Lower leg skin (tissue), 4 donors: ENCODE data around the gene TBC1D21. TPM values are rescaled to one million over a fixed set of nuclear protein-coding genes. Genes with fewer than 3 reads are reported as not detected.
A peak's percentile ranks its signal among the peaks of the same experiment; 100 is the strongest.

Experiments used
- DNase-seq, 2 donors: peaks; one replicate each; pipeline ENCODE4 v3.0.0-alpha.2; 2019; ENCODE audit warnings: low spot score in 2 of 2
- H3K4me3 ChIP-seq: fragments of 200-600 bp; sonication (generic); 2 replicates; pipeline ENCODE4 v1.5.1; 2017; ENCODE audit warnings: mild to moderate bottlenecking, low read depth; ENCODE audit not compliant: poor library complexity, severe bottlenecking
- CTCF ChIP-seq, 3 donors: fragments of 450-650 bp; IDR thresholded peaks; one replicate each; pipeline ENCODE4 v1.5.1; 2016; ENCODE audit warnings: antibody characterized with exemption in 3 of 3, mild to moderate bottlenecking in 3 of 3, moderate library complexity in 2 of 3
- POLR2A ChIP-seq, 2 donors: fragments of 450-650 bp; IDR thresholded peaks; one replicate each; pipeline ENCODE4 v1.6.1; 2016 to 2017; ENCODE audit warnings: antibody characterized with exemption in 2 of 2, mild to moderate bottlenecking in 1 of 2, moderate library complexity in 1 of 2
- WGBS, 2 donors: methylation state at CpG; one replicate each; pipeline ENCODE4 v1.1.5; 2018; 5-methylcytosine and 5-hydroxymethylcytosine counted together
- intact Hi-C: fragments of 100-400 bp; cut with DNase I; formaldehyde crosslinking; loops from one replicate; pipeline ENCODE4 v1.15.0; 2023; ENCODE audit warnings: low total_unique reads
- total RNA-seq, 4 donors: library from RNA; depleted of rRNA; stranded (reverse); fragments of >200 nt; gene quantifications; one replicate each; pipeline ENCODE4 v1.1.0, GENCODE V29; 2016

TBC1D21 gene
- total RNA-seq, 4 donors from 2014 or later: not detected

GRCh38 chr15:73927476-73928240 is 54.3 kb downstream of the TBC1D21 start:
- DNase-seq: peak in 1 of 2 donors; percentile 92
- TF ChIP-seq CTCF (IDR thresholded peaks at IDR 0.05): no peak
- TF ChIP-seq POLR2A (IDR thresholded peaks at IDR 0.05): no peak
- intact Hi-C loops: no loop called here
- 0% methylated on average over 1 to 59 of the region's 78 CpGs for WGBS, 2 donors
- peak overlapping the region; percentile 46 for H3K4me3 ChIP-seq

GRCh38 chr15:73928241-73928579 is 54.8 kb downstream of the TBC1D21 start:
- H3K4me3 ChIP-seq: no peak overlapping the region
- no peak for DNase-seq
- 28 to 49% methylated on average over 3 of the region's 3 CpGs for WGBS, 2 donors
- intact Hi-C loops: no loop called here
- no peak for TF ChIP-seq POLR2A (IDR thresholded peaks at IDR 0.05)
- TF ChIP-seq CTCF (IDR thresholded peaks at IDR 0.05): no peak

GRCh38 chr15:73928971-73929627 is 55.7 kb downstream of the TBC1D21 start:
- H3K4me3 ChIP-seq: no peak overlapping the region
- no peak for DNase-seq
- TF ChIP-seq POLR2A (IDR thresholded peaks at IDR 0.05) (no peak), CTCF (IDR thresholded peaks at IDR 0.05) (no peak)
- 63 to 73% methylated on average over 5 of the region's 5 CpGs for WGBS, 2 donors
- intact Hi-C loops: no loop called here

- WGBS, 2 donors: 26 to 37% methylated on average over 7 to 8 of the region's 8 CpGs
Observed at GRCh38 chr15:73930371-73930770, 57.0 kb downstream of the TBC1D21 start.

GRCh38 chr15:73930790-73931281 is 57.5 kb downstream of the TBC1D21 start:
- H3K4me3 ChIP-seq: no peak overlapping the region
- DNase-seq: no peak
- WGBS, 2 donors: 49 to 56% methylated on average over 5 to 7 of the region's 7 CpGs
- intact Hi-C loops: no loop called here
- TF ChIP-seq POLR2A (IDR thresholded peaks at IDR 0.05) (no peak), CTCF (IDR thresholded peaks at IDR 0.05) (no peak)

More at GRCh38 chr15:73930371-73930770, 57.0 kb downstream of the TBC1D21 start:
- intact Hi-C loops: no loop called here
- H3K4me3 ChIP-seq: no peak overlapping the region
- no peak for TF ChIP-seq POLR2A (IDR thresholded peaks at IDR 0.05)
- no peak for TF ChIP-seq CTCF (IDR thresholded peaks at IDR 0.05)
- DNase-seq: no peak
